AG09309 (cell line): ENCODE data around the gene TAS1R3.

Source experiments
- DNase-seq: peaks from one replicate; pipeline ENCODE4 v3.0.0-alpha.2; 2010; ENCODE audit warnings: low read depth
- H3K4me3 ChIP-seq: 2 replicates; pipeline ENCODE4 v1.5.1; 2011; ENCODE audit warnings: mild to moderate bottlenecking, low read depth, low read length, moderate library complexity; ENCODE audit not compliant: control insufficient read depth
- CTCF ChIP-seq: IDR thresholded peaks from 2 replicates; pipeline ENCODE4 v1.5.1; 2011; ENCODE audit warnings: mild to moderate bottlenecking, low read depth, low read length, inconsistent platforms; ENCODE audit not compliant: insufficient read depth, control insufficient read depth; ENCODE audit errors: missing control alignments

The TAS1R3 gene

GRCh38 chr1:1341549-1342021 lies 10.5 kb downstream of the TAS1R3 start:
- no peak for TF ChIP-seq CTCF
- H3K4me3 ChIP-seq: no peak overlapping the region
- no peak for DNase-seq

DNA sequence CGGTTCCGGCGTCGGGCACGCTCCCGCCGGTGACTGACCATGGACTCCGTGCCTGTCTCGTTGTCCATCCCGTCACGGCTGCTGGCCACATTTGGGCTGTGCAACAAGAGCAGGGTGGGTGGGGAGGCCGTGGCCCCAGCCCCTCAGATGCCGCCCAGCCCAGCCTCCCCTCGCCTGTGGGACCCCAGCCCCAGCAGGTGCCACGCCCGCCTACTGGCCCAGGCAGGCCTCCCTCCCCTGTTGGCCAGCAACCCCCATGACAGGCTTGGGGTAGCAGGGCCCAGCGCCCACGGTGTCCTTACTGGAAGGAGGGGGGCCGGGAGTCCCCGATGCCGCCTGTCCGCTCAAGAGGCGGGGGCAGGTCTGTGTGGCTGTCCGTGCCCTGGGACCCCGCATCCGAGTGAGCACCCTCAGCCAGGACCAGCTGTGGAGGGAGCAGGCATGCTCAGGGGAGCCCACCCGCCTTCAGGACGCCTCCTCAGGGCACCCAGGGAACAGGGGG lies 11.0 kb downstream of the TAS1R3 start:
- TF ChIP-seq CTCF: no peak
- no peak overlapping the region for H3K4me3 ChIP-seq
- DNase-seq: no peak

- H3K4me3 ChIP-seq: no peak overlapping the region
- TF ChIP-seq CTCF: no peak
- no peak for DNase-seq
These were observed 11.6 kb downstream of the TAS1R3 start for GRCh38 chr1:1342584-1343115.

- DNase-seq: no peak
- TF ChIP-seq CTCF: no peak
- H3K4me3 ChIP-seq: no peak overlapping the region
These were observed 12.8 kb downstream of the TAS1R3 start for GRCh38 chr1:1343811-1344421.

DNA sequence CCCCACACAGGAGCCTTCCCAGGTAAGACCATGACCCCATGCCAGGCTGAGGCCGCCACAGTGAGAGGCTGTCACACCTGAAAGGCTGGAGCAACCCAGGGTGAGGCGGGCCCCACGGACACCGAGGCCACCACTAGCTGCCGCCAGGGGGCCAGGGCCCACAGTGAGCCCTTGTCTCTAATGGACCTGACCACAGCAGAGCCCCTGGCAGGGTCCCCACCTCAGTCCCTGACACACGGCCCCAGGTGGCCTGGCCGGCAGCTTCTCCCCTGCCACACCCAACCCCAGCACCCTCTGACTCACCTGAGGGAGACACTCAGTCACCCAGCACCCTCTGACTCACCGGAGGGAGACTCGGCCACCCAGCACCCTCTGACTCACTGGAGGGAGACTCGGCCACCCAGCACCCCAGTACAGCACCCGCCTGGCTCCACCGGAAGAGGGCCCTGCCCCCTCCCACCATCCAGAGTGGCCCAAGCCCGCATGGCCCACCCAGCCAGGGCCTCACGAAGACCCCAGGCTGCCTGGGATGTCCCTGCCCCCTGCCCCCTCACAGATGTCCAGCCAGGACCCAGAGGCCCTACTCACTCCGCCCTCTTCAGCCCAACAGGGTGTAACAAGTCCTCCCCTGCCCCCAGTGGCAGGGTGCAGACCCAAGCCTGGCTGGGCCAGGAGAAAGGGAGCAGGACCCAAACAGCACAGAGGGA lies 13.7 kb downstream of the TAS1R3 start:
- peak; percentile 52 for TF ChIP-seq CTCF
- DNase-seq: no peak
- no peak overlapping the region; the same call in none of the 2 replicates for H3K4me3 ChIP-seq

DNA sequence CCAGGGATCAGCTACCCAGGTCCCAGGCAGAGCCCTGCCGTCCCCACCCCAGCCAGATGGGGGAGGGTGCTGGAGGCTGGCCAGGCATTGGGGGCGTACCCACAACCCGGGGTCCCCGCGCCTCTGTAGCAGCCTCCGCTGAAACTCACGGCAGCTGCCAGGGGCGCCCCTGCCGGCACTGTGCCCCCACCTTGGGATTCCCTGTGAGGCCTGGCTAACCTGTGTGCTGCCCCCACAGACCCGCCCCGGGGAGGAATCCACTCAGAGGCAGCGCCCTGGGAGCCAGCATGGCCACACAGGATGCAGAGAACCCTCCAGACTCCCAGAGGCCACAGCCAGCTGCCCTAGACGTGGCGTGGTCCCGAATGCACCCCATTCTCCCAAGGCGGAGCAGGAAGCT lies 14.3 kb downstream of the TAS1R3 start:
- H3K4me3 ChIP-seq: no peak overlapping the region; the same call in 1 of the 2 replicates
- TF ChIP-seq CTCF: no peak
- no peak for DNase-seq
